Epidermal melanocyte (primary cell): ENCODE data around the gene EXT2.
A peak's percentile ranks its signal among the peaks of the same experiment; 100 is the strongest.

Experiments
- DNase-seq: peaks from one replicate; pipeline ENCODE4 v3.0.0; 2011; ENCODE audit warnings: low spot score; ENCODE audit not compliant: insufficient read length

The EXT2 gene

DNA sequence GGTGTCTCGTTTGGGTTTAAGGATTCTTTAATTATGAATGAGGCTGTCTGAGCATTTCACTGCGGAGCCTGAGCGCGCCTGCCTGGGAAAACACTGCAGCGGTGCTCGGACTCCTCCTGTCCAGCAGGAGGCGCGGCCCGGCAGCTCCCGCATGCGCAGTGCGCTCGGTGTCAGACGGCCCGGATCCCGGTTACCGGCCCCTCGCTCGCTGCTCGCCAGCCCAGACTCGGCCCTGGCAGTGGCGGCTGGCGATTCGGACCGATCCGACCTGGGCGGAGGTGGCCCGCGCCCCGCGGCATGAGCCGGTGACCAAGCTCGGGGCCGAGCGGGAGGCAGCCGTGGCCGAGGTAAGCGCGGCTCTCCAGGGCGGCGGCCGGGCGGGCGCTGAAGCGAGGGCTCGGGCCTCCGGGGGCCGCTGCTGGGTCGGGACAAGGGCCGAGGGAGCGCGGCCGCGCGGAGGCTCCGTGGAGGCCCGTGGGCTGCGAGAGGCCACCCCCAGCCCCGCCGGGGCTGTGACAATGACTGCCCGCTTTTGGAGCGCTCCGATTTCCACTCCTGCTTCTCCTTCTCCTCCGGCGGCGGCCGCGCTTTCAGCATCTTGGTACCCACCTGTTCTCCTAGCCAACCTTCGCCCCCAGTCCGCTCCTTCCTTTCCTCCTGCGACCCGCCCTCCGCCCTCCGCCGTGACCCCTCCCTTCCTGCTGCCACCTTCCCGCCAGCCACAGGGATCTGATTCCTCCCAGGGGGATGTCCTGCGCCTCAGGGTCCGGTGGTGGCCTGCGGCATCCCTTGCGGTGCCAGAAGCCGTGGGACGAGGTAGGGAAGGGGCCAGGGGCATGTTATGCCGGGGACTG, at the start of gene EXT2:
Gene EXT2 (plus strand): TSS at position 173 of the 854 bp plus-strand sequence. CDS start 12,035 bp downstream, outside the sequence.
- DNase-seq, result peak; percentile 90

GRCh38 chr11:44046182-44046581, 49.3 kb upstream of the EXT2 start:
- no peak for DNase-seq

DNA sequence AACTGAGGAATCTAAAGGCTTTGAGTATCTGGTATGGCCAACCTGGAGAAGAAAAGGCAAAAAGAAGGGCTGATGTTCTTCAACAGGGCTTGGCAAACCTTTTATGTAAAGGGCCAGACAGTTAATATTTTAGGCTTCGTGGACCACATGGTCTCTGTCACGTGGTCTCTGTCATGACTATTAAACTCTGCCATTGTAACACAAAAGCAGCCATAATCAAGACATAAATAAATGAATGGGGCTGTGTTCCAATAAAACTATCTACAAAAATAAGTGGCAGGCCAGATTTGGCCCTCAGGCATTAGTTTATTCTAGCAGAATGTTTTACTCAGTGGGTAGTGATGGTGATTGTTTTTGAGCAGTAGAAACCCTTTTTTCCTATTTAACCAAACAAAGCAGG, 48.2 kb upstream of the EXT2 start:
- DNase-seq, result no peak

- no peak for DNase-seq
These were observed 47.5 kb upstream of the EXT2 start, which contains the start of gene ACCSL for GRCh38 chr11:44047931-44048431. TSS of gene ACCSL (plus strand) at chr11:44047981. CDS start at chr11:44048037, 56 bp downstream.

GRCh38 chr11:44049832-44050231, 45.6 kb upstream of the EXT2 start:
- DNase-seq, result no peak

- DNase-seq, result no peak
These were observed 44.3 kb upstream of the EXT2 start for GRCh38 chr11:44051171-44051570.

GRCh38 chr11:44057340-44057739, 38.1 kb upstream of the EXT2 start:
- DNase-seq, result no peak

DNA sequence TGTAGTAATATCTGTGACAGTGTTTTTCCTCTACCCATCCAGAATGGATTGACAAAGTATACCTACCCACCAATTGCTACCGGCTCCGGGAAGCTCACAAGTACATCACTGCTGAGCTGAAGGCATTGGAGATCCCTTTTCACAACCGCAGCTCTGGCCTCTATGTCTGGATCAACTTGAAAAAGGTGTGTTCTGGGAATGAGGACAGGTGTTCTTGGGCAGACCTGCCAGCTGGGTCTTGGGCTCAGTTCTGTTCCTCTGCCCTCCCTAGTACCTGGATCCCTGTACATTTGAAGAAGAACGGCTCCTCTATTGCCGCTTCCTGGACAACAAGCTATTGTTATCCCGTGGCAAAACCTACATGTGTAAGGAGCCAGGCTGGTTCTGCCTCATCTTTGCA, 37.2 kb upstream of the EXT2 start:
- no peak for DNase-seq

GRCh38 chr11:44065161-44065661, 30.3 kb upstream of the EXT2 start:
- DNase-seq, result no peak

- peak; percentile 79 for DNase-seq
These were observed 29.4 kb upstream of the EXT2 start, which contains the start of gene ACCS for GRCh38 chr11:44065841-44066731. TSS of gene ACCS (plus strand) at chr11:44066270. CDS start at chr11:44067628, 1,358 bp downstream.

- no peak for DNase-seq
These were observed 28.7 kb upstream of the EXT2 start for GRCh38 chr11:44066732-44067141.

DNA sequence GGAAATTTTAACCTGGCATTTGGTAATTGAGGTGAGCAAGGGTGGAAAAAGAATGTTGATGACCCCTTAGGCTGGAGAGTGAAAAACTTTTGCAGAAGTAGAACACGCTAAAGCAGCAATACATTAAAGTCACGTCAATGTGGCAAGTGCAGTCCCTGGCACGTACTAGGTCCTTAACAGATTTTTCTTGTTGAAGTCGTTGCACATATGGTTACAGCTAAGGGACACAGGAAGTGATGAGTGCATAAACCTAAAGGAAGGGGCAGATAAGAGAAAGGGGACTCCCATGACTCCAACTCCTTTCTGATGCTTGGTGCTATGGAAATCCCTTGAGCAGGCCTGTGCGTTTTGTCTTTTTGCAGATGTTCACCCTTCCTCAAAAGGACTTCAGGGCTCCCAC, 28.2 kb upstream of the EXT2 start:
- DNase-seq, result no peak

- no peak for DNase-seq
These were observed 27.3 kb upstream of the EXT2 start for GRCh38 chr11:44068180-44068579.

DNA sequence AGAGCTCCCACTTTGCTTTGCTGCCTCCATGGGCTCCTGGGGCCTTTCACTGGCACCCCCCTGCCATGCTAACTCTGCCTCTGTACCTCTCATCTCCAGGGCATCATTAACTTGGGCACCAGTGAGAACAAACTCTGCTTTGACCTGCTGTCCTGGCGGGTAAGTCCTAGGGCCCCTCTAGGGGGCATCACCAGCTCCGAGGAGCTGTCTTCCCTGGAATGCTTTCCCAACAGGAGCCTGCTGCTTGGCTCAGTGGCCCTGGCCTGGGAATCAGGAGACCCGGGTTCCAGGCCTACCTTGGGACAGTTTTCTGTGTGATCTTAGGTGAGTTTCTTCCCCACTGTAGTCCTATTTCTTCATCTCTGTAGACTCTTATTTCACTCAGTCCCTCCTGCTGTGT, 24.3 kb upstream of the EXT2 start:
- no peak for DNase-seq

DNA sequence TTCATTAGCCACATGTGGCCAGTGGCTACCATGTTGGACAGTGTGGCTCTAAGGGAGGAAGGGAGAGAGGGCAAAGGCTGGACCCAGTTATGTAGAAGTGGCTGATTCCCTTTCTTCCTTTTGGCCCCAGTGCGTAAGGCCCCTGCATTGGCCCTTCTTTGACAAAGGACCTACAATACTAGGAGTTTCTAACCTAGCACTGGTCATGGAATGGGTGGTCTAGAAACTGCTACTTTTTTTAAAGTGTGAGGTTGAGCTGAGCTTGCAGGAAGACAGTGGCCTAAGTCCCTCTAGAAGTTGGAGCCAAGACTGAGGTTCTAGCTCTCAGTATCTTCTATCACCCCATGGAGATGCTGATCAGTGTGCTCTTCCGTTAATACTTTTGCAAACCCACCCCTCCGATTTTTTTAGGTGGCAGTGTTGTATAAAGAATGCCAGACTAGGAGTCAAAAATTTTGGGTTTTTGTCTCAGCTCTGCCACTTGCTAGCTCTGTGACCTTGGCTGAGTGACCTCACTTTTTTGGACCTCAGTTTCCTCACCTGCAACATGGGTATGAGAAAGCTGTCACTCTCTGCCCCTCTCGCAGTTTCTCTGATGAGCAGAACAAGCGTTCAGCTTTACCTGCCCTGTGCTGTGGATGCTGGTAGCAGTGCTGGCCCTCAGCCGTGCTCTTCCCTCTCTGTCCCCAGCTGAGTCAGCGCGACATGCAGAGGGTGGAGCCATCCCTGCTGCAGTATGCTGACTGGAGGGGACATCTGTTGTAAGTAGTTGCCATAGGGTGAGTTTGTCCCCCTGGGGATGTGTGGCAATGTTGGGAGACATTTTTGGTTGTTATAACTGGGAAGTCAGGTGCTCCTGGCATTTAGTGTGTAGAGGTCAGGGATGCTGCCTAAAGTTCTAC, 22.5 kb upstream of the EXT2 start:
- no peak for DNase-seq

DNA sequence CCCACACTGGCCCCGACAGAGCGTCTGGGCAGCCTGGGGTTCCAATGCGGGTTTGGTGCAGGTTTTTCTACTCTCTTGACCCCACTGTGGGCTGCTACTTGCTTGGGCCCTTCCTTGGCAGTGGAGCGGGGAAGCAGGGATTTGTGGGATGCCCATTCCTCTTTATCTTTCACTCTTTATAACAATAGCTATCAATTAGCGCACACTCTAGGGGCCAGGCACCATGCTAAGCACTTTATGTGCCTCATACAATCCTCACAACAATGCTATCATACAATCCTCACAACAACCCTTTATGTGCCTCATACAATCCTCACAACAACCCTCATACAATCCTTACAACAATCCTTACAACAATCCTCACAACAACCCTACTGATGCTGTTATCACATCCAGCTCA, 16.7 kb upstream of the EXT2 start:
- DNase-seq, result no peak

DNA sequence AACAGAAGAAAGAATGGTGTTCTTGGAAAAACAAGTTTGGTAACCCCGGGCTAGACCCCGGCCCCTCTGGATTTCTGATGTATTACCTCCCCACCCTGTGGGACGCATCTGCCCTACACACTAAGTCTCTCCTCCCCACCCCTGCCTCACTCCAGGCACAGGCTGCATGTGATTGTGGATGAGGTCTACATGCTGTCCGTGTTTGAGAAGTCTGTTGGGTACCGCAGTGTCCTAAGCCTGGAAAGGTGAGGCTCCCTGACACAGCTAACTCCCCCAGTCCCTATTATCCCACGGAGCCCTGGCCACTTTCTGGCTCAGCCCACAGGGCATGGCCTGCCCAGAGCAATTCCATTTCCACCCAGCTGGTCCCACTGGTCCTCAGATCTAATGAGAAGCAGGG, 16.1 kb upstream of the EXT2 start:
- DNase-seq, result no peak

- DNase-seq, result no peak
These were observed 14.5 kb upstream of the EXT2 start for GRCh38 chr11:44080951-44081350.

DNA sequence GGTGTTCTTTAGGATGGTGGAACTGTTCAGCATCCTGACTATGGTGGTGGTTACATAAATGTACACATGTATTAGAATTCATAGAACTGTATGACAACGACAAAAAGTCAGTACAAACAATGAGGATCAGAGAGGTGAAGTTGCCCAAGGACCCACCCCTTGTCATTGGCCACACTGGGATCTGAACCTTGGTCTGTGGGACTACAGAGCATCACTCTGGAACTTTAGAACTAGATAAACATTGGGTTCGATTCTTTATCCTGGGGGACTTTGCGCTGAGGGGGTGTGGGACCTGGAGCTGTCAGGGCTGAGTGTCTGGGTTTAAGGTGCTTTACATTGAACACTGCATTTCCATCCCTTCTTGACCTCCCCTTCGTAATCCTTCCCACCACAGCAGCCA, 12.8 kb upstream of the EXT2 start:
- DNase-seq, result no peak

GRCh38 chr11:44083433-44083832, 12.0 kb upstream of the EXT2 start:
- DNase-seq, result no peak

- DNase-seq, result no peak
These were observed 11.6 kb upstream of the EXT2 start for GRCh38 chr11:44083906-44084305.
